OCI-LY3 (cell line): Measurements from ENCODE around the gene ZC3H6.

Experiments
- H2AFZ ChIP-seq: fragments of 200-600, 300-600 bp; shearing (Covaris generic); 2 replicates; pipeline ENCODE4 v1.6.0; 2014; ENCODE audit warnings: antibody characterized with exemption, low read depth, low read length
- H3K27ac ChIP-seq: fragments of 200-600, 300-600 bp; sonication (generic); 2 replicates; pipeline ENCODE4 v1.5.1; 2014; ENCODE audit warnings: mild to moderate bottlenecking, low read length, moderate library complexity, mixed read lengths
- H3K27me3 ChIP-seq: fragments of 200-600, 300-600 bp; sonication (generic); 2 replicates; pipeline ENCODE4 v1.6.1; 2014; ENCODE audit warnings: low read depth, low read length, mixed read lengths
- H3K36me3 ChIP-seq: fragments of 200-600, 300-600 bp; sonication (generic); replicated peaks from 2 replicates; pipeline ENCODE3; 2014; ENCODE audit warnings: low read depth, low read length, mixed read lengths
- H3K4me1 ChIP-seq: fragments of 300-600, 200-600 bp; sonication (generic); 2 replicates; pipeline ENCODE4 v1.6.1; 2014; ENCODE audit warnings: low read length, mixed read lengths
- H3K4me2 ChIP-seq: fragments of 200-600, 300-600 bp; sonication (generic); 2 replicates; pipeline ENCODE4 v1.6.1; 2014; ENCODE audit warnings: low read length, mixed read lengths
- H3K4me3 ChIP-seq: fragments of 300-600, 200-600 bp; sonication (generic); 2 replicates; pipeline ENCODE4 v1.5.1; 2014; ENCODE audit warnings: antibody characterized with exemption, mild to moderate bottlenecking, low read length, moderate library complexity
- H3K79me2 ChIP-seq: fragments of 300-600, 200-600 bp; shearing (Covaris generic); 2 replicates; pipeline ENCODE4 v1.6.1; 2014; ENCODE audit warnings: mild to moderate bottlenecking, low read length, mixed read lengths
- H3K9ac ChIP-seq: fragments of 300-600, 200-600 bp; shearing (Covaris generic); 2 replicates; pipeline ENCODE4 v1.6.0; 2014; ENCODE audit warnings: mild to moderate bottlenecking, low read length, moderate library complexity
- H3K9me3 ChIP-seq: fragments of 200-600, 300-600 bp; shearing (Covaris generic); 2 replicates; pipeline ENCODE4 v1.6.1; 2014; ENCODE audit warnings: low read length, mixed read lengths; ENCODE audit not compliant: insufficient read depth
- H4K20me1 ChIP-seq: fragments of 200-600, 300-600 bp; sonication (generic); 2 replicates; pipeline ENCODE4 v1.6.1; 2016; ENCODE audit warnings: low read length, mixed read lengths; ENCODE audit not compliant: insufficient read depth
- EZH2phosphoT487 ChIP-seq: fragments of 200-600 bp; shearing (Covaris generic); IDR thresholded peaks from 2 replicates; pipeline ENCODE4 v1.6.1; 2018; ENCODE audit warnings: antibody characterized with exemption, mixed run types, low read depth
- TF ChIP-seq, protein P1 (sequence below): fragments of 200-600, 300-600 bp; sonication (generic); IDR thresholded peaks from 2 replicates; pipeline ENCODE4 v1.5.1; 2014; ENCODE audit warnings: antibody characterized with exemption, low read length, low read depth

ZC3H6 gene

DNA sequence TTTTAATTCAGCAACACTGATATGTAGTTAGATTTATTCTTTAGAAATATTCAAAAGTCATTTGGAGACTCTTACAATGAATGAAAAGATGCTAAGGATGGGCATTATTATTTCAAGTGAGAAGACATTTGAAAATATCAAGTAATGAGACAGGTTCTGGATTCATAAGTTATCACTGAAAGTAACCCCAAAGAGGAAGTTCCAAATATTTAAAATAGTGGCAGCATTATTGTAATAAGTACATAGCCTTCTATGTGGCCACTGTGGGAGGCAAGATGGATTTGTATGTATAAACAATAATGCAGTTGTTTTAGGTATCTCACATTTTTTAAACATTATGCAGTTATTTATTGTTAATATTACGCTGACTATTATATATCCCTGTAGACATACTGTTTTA lies 29.7 kb downstream of the ZC3H6 start:
- Histone ChIP-seq H3K4me1 (peaks cover 23% of the 10 kb centered on the region), H2AFZ (no peak overlapping the region), H3K9me3 (no peaks in the 10 kb centered on the region), H3K27me3 (no peaks in the 10 kb centered on the region), H3K9ac (peak overlapping the region; percentile 33), H3K4me2 (peak overlapping the region; percentile 52), H4K20me1 (no peaks in the 10 kb centered on the region), H3K79me2 (no peaks in the 10 kb centered on the region), H3K36me3 (peaks cover 6% of the 10 kb centered on the region), H3K4me3 (peak overlapping the region; percentile 13; the same call in 1 of the 2 replicates), H3K27ac (peak overlapping the region; percentile 86)
- TF ChIP-seq, protein P1, sequence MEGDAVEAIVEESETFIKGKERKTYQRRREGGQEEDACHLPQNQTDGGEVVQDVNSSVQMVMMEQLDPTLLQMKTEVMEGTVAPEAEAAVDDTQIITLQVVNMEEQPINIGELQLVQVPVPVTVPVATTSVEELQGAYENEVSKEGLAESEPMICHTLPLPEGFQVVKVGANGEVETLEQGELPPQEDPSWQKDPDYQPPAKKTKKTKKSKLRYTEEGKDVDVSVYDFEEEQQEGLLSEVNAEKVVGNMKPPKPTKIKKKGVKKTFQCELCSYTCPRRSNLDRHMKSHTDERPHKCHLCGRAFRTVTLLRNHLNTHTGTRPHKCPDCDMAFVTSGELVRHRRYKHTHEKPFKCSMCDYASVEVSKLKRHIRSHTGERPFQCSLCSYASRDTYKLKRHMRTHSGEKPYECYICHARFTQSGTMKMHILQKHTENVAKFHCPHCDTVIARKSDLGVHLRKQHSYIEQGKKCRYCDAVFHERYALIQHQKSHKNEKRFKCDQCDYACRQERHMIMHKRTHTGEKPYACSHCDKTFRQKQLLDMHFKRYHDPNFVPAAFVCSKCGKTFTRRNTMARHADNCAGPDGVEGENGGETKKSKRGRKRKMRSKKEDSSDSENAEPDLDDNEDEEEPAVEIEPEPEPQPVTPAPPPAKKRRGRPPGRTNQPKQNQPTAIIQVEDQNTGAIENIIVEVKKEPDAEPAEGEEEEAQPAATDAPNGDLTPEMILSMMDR, result no peak
- no peak for TF ChIP-seq EZH2phosphoT487

DNA sequence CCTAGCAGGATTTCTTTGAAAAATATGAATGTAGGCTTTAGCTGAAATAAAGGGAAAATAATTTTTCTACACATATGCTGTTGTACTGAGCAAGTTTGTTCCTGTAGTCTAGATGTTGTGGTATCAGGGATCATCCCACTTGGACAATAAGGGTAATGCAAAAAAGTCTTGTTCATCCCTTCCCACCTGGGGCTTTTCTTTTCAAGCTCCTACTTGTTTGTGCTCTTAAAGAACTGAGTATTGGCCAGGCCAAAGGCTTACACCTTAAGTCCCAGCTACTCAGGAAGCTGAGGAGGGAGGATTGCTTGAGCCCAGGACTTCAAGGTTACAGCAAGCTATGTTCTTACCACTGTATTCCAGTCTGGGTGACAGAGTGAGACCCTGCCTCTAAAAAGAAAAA lies 35.5 kb downstream of the ZC3H6 start:
- H3K9me3 ChIP-seq, result no peaks in the 10 kb centered on the region
- no peak overlapping the region for H3K27ac ChIP-seq
- no peaks in the 10 kb centered on the region for H4K20me1 ChIP-seq
- H3K4me3 ChIP-seq, result no peak overlapping the region
- no peaks in the 10 kb centered on the region for H3K27me3 ChIP-seq
- no peak for TF ChIP-seq EZH2phosphoT487
- TF ChIP-seq, protein P1, result no peak
- no peak overlapping the region for H3K4me2 ChIP-seq
- no peaks in the 10 kb centered on the region for H3K36me3 ChIP-seq
- no peak overlapping the region for H2AFZ ChIP-seq
- no peaks in the 10 kb centered on the region for H3K79me2 ChIP-seq
- no peaks in the 10 kb centered on the region for H3K4me1 ChIP-seq
- no peak overlapping the region for H3K9ac ChIP-seq

- H3K9ac ChIP-seq, result no peak overlapping the region
- no peaks in the 10 kb centered on the region for H3K4me1 ChIP-seq
- H2AFZ ChIP-seq, result no peak overlapping the region
- no peaks in the 10 kb centered on the region for H3K79me2 ChIP-seq
- no peak for TF ChIP-seq EZH2phosphoT487
- TF ChIP-seq, protein P1, result no peak
- no peaks in the 10 kb centered on the region for H3K36me3 ChIP-seq
- H3K4me3 ChIP-seq, result no peak overlapping the region
- no peak overlapping the region for H3K4me2 ChIP-seq
- no peaks in the 10 kb centered on the region for H4K20me1 ChIP-seq
- H3K9me3 ChIP-seq, result no peaks in the 10 kb centered on the region
- H3K27me3 ChIP-seq, result no peaks in the 10 kb centered on the region
- H3K27ac ChIP-seq, result no peak overlapping the region
Observed at GRCh38 chr2:112311932-112312331, 36.5 kb downstream of the ZC3H6 start.

GRCh38 chr2:112312821-112313220 lies 37.4 kb downstream of the ZC3H6 start:
- no peaks in the 10 kb centered on the region for H3K79me2 ChIP-seq
- H3K4me3 ChIP-seq, result no peak overlapping the region
- no peaks in the 10 kb centered on the region for H3K9me3 ChIP-seq
- no peak overlapping the region for H3K4me2 ChIP-seq
- TF ChIP-seq, protein P1, result no peak
- no peak for TF ChIP-seq EZH2phosphoT487
- H4K20me1 ChIP-seq, result no peaks in the 10 kb centered on the region
- no peaks in the 10 kb centered on the region for H3K4me1 ChIP-seq
- H3K9ac ChIP-seq, result no peak overlapping the region
- no peak overlapping the region for H3K27ac ChIP-seq
- H3K36me3 ChIP-seq, result no peaks in the 10 kb centered on the region
- no peaks in the 10 kb centered on the region for H3K27me3 ChIP-seq
- no peak overlapping the region for H2AFZ ChIP-seq
